Vagina (tissue), 2 donors: ENCODE measurements around the gene RFFL. TPM values are rescaled to one million over a fixed set of nuclear protein-coding genes. Genes with fewer than 3 reads are reported as not detected.
"Not testable (repeated sequence)": the region's sequence is repeated elsewhere in the genome, so short reads cannot be mapped to it uniquely, and the experiment has no call there.

ENCODE experiments used
- DNase-seq, 2 donors: peaks; one replicate each; pipeline ENCODE4 v3.0.0-alpha.2; 2017; ENCODE audit errors: extremely low spot score in 2 of 2
- H3K27ac ChIP-seq: fragments of 200-600 bp; sonication (generic); one replicate; pipeline ENCODE4 v1.5.1; 2019
- H3K27me3 ChIP-seq: fragments of 200-600 bp; sonication (generic); one replicate; pipeline ENCODE4 v1.5.1; 2019
- H3K36me3 ChIP-seq, 2 donors: fragments of 200-600 bp; sonication (generic); one replicate each; pipeline ENCODE4 v1.5.1; 2017 to 2019
- H3K4me1 ChIP-seq: fragments of 200-600 bp; sonication (generic); one replicate; pipeline ENCODE4 v1.5.1; 2019
- H3K4me3 ChIP-seq, 2 donors: fragments of 200-600 bp; sonication (generic); 1 replicate in 1 of 2; 2 replicates in 1 of 2; pipeline ENCODE4 v1.5.1; 2016 to 2019
- H3K9me3 ChIP-seq: fragments of 200-600 bp; sonication (generic); one replicate; pipeline ENCODE4 v1.5.1; 2019
- POLR2A ChIP-seq, 2 donors: fragments of 450-650 bp; IDR thresholded peaks; one replicate each; pipeline ENCODE4 v1.6.1; 2017; ENCODE audit warnings: antibody characterized with exemption in 2 of 2, mild to moderate bottlenecking in 2 of 2, moderate library complexity in 2 of 2
- POLR2AphosphoS5 ChIP-seq, 2 donors: sonication (generic); formaldehyde crosslinking; IDR thresholded peaks; one replicate each; pipeline ENCODE4 v1.9.0; 2017; ENCODE audit warnings: antibody characterized with exemption in 2 of 2, mild to moderate bottlenecking in 2 of 2, low read depth in 1 of 2; ENCODE audit not compliant: insufficient read depth in 1 of 2
- intact Hi-C: fragments of 100-400 bp; cut with DNase I; formaldehyde crosslinking; loops from one replicate; pipeline ENCODE4 v1.15.1; 2023
- total RNA-seq: library from RNA; depleted of rRNA; stranded (reverse); fragments of >200 nt; gene quantifications from one replicate; pipeline ENCODE4 v1.2.3, GENCODE V29; 2016
- TF ChIP-seq, protein P1 (sequence below), 3 experiments: fragments of 450-650 bp in 2 of 3; fragments of 200-600 bp in 1 of 3; sonication (generic) in 1 of 3; IDR thresholded peaks; one replicate each; pipeline ENCODE4 v1.5.1; 2017 to 2019; ENCODE audit warnings: antibody characterized with exemption in 3 of 3, mild to moderate bottlenecking in 2 of 3, moderate library complexity in 2 of 3

Gene RFFL
- total RNA-seq, 1 donor from 2014 or later: 25.3 TPM

DNA sequence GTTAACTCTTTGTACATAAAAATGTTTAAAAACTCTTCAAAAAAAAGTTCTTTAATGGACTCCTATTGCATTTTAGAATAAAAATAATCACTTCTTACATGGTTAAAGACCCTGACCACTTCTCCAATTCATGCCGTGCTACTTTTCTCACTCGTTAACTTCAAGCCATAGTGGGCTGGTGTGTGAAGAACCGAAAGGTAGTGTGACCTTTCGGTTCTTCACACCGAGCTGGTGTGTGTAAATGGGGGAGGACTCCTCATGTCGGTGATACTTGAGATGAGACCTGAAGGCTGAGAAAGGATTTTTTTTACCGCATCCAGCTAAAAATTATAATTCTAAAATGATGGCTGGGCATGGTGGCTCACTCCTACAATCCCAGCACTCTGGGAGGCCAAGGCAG, 22.1 kb downstream of the RFFL start:
- Histone ChIP-seq H3K27me3 (no peaks in the 10 kb centered on the region), H3K4me3 (no peak overlapping the region), H3K4me1 (no peaks in the 10 kb centered on the region), H3K36me3 (no peaks in the 10 kb centered on the region), H3K27ac (no peak overlapping the region), H3K9me3 (no peaks in the 10 kb centered on the region)
- intact Hi-C loops: no loop called here
- TF ChIP-seq, protein P1, sequence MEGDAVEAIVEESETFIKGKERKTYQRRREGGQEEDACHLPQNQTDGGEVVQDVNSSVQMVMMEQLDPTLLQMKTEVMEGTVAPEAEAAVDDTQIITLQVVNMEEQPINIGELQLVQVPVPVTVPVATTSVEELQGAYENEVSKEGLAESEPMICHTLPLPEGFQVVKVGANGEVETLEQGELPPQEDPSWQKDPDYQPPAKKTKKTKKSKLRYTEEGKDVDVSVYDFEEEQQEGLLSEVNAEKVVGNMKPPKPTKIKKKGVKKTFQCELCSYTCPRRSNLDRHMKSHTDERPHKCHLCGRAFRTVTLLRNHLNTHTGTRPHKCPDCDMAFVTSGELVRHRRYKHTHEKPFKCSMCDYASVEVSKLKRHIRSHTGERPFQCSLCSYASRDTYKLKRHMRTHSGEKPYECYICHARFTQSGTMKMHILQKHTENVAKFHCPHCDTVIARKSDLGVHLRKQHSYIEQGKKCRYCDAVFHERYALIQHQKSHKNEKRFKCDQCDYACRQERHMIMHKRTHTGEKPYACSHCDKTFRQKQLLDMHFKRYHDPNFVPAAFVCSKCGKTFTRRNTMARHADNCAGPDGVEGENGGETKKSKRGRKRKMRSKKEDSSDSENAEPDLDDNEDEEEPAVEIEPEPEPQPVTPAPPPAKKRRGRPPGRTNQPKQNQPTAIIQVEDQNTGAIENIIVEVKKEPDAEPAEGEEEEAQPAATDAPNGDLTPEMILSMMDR (IDR thresholded peaks at IDR 0.05): no peak
- TF ChIP-seq POLR2AphosphoS5 (IDR thresholded peaks at IDR 0.05; ENCODE audit: insufficient read depth in 1 of 2, low read depth in 1 of 2) (no peak), POLR2A (IDR thresholded peaks at IDR 0.05) (no peak)
- DNase-seq: no peak

DNA sequence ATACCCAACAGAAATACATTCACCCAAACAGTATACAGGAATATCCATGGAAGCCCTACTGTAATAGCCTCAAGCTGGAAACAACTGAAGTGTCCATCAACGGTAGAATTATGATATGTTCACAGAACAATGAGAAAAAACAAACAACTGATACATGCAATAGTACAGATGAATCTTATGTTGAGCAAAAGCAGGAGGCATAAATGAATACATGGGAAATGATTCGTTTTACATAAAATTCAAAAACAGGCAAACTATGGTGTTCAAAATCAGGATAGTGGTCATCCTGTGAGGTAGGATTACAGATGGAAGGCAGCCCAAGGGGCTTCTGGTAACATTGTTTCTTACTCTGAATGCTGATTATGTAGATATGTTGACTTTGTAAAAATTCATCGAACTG, 25.1 kb downstream of the RFFL start:
- TF ChIP-seq POLR2AphosphoS5 (IDR thresholded peaks at IDR 0.05; ENCODE audit: insufficient read depth in 1 of 2, low read depth in 1 of 2) (no peak), POLR2A (IDR thresholded peaks at IDR 0.05) (no peak)
- TF ChIP-seq, protein P1 (IDR thresholded peaks at IDR 0.05): no peak
- Histone ChIP-seq H3K27me3 (no peaks in the 10 kb centered on the region), H3K9me3 (no peaks in the 10 kb centered on the region), H3K4me1 (no peaks in the 10 kb centered on the region), H3K27ac (no peak overlapping the region), H3K4me3 (no peak overlapping the region), H3K36me3 (no peaks in the 10 kb centered on the region)
- intact Hi-C loops: no loop called here
- DNase-seq: no peak

DNA sequence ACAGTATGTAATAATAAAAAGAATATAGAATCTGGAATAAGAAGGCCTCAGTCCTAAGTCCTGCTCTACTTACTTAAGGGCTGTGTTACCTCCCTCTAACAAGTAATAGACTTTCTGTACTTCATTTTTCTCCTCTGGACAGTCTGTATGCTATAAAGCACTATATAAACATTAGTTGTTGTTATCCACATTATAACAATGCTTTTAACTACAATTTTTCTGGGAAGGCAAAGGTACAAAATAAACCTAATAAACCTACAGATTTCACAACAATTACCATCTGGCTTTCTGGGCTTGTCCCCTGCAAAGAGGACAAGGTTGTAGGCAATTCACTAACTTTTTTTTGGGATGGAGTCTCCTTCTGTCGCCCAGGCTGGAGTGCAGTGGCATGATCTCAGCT, 32.7 kb downstream of the RFFL start:
- H3K4me3 ChIP-seq: no peak overlapping the region
- no peaks in the 10 kb centered on the region for H3K4me1 ChIP-seq
- no peaks in the 10 kb centered on the region for H3K27me3 ChIP-seq
- TF ChIP-seq, protein P1 (IDR thresholded peaks at IDR 0.05): no peak
- TF ChIP-seq POLR2AphosphoS5 (IDR thresholded peaks at IDR 0.05; ENCODE audit: insufficient read depth in 1 of 2, low read depth in 1 of 2) (no peak), POLR2A (IDR thresholded peaks at IDR 0.05) (no peak)
- intact Hi-C loops: no loop called here
- no peak for DNase-seq
- H3K9me3 ChIP-seq: no peaks in the 10 kb centered on the region
- no peaks in the 10 kb centered on the region for H3K36me3 ChIP-seq
- no peak overlapping the region for H3K27ac ChIP-seq

DNA sequence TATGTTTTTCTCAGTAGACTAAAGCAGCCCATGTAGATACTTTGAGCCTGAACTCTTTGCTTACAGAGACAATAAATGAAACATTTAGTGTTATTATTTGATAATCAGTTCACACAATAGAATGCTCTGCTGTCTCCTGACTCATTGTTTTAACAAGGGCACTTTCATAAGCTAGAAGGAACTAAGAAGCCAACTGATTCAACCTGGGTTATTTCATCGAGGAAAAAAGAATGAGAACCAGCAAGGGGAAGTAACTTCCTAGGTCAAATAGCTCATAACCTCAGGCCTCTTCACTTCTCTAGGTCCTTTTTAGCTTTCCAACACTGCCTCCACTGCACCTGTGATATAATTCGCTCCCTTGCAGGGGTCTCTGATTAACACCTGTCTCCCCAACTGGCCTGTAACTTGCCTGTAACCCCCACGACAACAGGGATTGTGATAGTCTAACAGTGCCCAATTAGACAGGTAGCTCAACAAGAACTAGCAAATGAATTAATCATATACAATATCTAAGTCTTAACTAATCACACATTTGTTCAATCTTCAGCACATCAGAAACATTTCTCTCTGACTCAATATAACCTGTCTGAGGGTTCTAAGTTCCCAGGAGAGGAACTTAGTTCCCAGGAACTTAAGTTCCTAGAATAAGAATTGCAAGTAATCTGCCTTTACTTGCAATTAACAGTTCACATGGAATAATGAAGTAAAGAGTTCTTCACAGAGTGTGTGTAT, 34.8 kb downstream of the RFFL start:
- no peaks in the 10 kb centered on the region for H3K9me3 ChIP-seq
- DNase-seq: no peak
- no peak overlapping the region for H3K4me3 ChIP-seq
- peaks cover 0 to 5% of the 10 kb centered on the region in 2 donors for H3K36me3 ChIP-seq
- TF ChIP-seq POLR2A (IDR thresholded peaks at IDR 0.05) (no peak), POLR2AphosphoS5 (IDR thresholded peaks at IDR 0.05; ENCODE audit: insufficient read depth in 1 of 2, low read depth in 1 of 2) (peak in 1 of 2 donors; percentile 32)
- TF ChIP-seq, protein P1 (IDR thresholded peaks at IDR 0.05): no peak
- peak overlapping the region; percentile 4 for H3K27ac ChIP-seq
- peaks cover 4% of the 10 kb centered on the region for H3K4me1 ChIP-seq
- intact Hi-C loops: loop anchor here (10.0 kb wide), 1 partner anchor 56 kb away; no protein-coding TSS in a partner anchor
- no peaks in the 10 kb centered on the region for H3K27me3 ChIP-seq

DNA sequence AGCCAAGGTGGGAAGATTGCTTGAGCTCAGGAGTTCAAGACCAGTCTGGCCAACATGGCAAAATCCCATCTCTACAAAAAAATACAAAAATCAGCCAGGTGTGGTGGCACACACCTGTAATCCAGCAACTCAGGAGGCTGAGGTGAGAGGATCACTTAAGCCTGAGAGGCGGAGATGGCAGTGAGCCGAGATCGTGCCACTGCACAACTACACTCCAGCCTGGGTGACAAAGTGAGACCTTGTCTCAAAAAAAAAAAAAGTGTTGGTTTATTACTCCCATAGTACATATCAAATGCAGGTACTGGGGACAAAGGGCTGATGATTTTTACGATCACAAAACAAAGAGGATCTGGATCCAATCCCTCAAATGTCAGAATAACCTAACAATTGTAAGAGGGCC, 35.4 kb downstream of the RFFL start:
- H3K9me3 ChIP-seq, H3K27me3 ChIP-seq, DNase-seq, H3K4me3 ChIP-seq, H3K4me1 ChIP-seq, H3K36me3 ChIP-seq: not testable (repeated sequence)
- intact Hi-C loops: loop anchor here (10.0 kb wide), 1 partner anchor 57 kb away; no protein-coding TSS in a partner anchor
- H3K27ac ChIP-seq: peak overlapping the region; percentile 4
